HepG2 (cell line): Measurements from ENCODE around the gene TANC1. TPM values are rescaled to one million over a fixed set of nuclear protein-coding genes. Genes with fewer than 3 reads are reported as not detected.

Experiments used
- AKAP8 ChIP-seq: sonication (generic); formaldehyde crosslinking; IDR thresholded peaks from 2 replicates; pipeline ENCODE4 v1.5.1; 2020; ENCODE audit warnings: mild to moderate bottlenecking, missing genetic modification reagents
- ARID5B ChIP-seq: IDR thresholded peaks from 2 replicates; pipeline ENCODE4 v1.4.0; 2020; ENCODE audit warnings: mild to moderate bottlenecking, missing genetic modification reagents
- CBX2 ChIP-seq, 2 experiments: fragments of 200-600 bp in 1 of 2; sonication (generic); formaldehyde crosslinking in 1 of 2; IDR thresholded peaks; 2 replicates each; pipeline versions ENCODE4 v1.7.0 to v1.8.1; 2018 to 2022; ENCODE audit warnings: low read depth in 2 of 2, low read length in 1 of 2, mild to moderate bottlenecking in 1 of 2, missing genetic modification reagents in 1 of 2
- CBX5 ChIP-seq: sonication (generic); formaldehyde crosslinking; IDR thresholded peaks from 2 replicates; pipeline ENCODE4 v1.4.0; 2020; ENCODE audit warnings: missing genetic modification reagents, borderline replicate concordance
- HNRNPH1 ChIP-seq: fragments of 200-400 bp; formaldehyde crosslinking; optimal IDR thresholded peaks from 2 replicates; pipeline ENCODE3; 2017; ENCODE audit warnings: mild to moderate bottlenecking, low read depth, low read length
- KAT7 ChIP-seq: IDR thresholded peaks from 2 replicates; pipeline ENCODE4 v1.6.1; 2018; ENCODE audit warnings: borderline replicate concordance, missing compliant biosample characterization
- KLF9 ChIP-seq: IDR thresholded peaks from 2 replicates; pipeline ENCODE4 v1.6.1; 2016; ENCODE audit warnings: low read depth
- PHF8 ChIP-seq: sonication (generic); formaldehyde crosslinking; IDR thresholded peaks from 2 replicates; pipeline ENCODE4 v1.5.0; 2020; ENCODE audit warnings: missing genetic modification reagents
- SNAPC5 ChIP-seq: sonication (generic); formaldehyde crosslinking; IDR thresholded peaks from 2 replicates; pipeline ENCODE4 v1.8.1; 2023; ENCODE audit warnings: mild to moderate bottlenecking, missing genetic modification reagents, borderline replicate concordance
- ZMYM3 ChIP-seq: sonication (generic); formaldehyde crosslinking; IDR thresholded peaks from 2 replicates; pipeline ENCODE4 v1.5.1; 2020; ENCODE audit warnings: mild to moderate bottlenecking, missing genetic modification reagents
- ZNF180 ChIP-seq: sonication (generic); formaldehyde crosslinking; IDR thresholded peaks from 2 replicates; pipeline ENCODE4 v1.4.0; 2020; ENCODE audit warnings: low read depth, missing genetic modification reagents, borderline replicate concordance
- ZNF296 ChIP-seq: sonication (generic); formaldehyde crosslinking; conservative IDR thresholded peaks from 2 replicates; pipeline ENCODE4 v1.5.0; 2020; ENCODE audit warnings: mild to moderate bottlenecking, missing genetic modification reagents
- polyA plus RNA-seq, 8 experiments: library from polyadenylated mRNA; depleted of rRNA in 3 of 8; stranded (reverse) in 7 of 8; unstranded in 1 of 8; fragments of >200 nt; fragmentation: Illumina TruSeq in 4 of 8; extraction: Trizol in 4 of 8; gene quantifications; 2 replicates each; pipeline versions ENCODE4 v1.2.1 to v1.2.3, GENCODE V29; 2011 to 2016; ENCODE audit warnings: low read depth in 4 of 8, missing spikeins in 1 of 8, mixed read lengths in 1 of 8; ENCODE audit not compliant: insufficient read depth in 1 of 8
- total RNA-seq, 5 experiments: library from RNA; depleted of rRNA; stranded (reverse); fragments of >200 nt; fragmentation: Illumina TruSeq; extraction: Trizol; gene quantifications; 2 replicates each; pipeline ENCODE4 v1.2.3, GENCODE V29; 2016; ENCODE audit warnings: low read depth in 1 of 5
- TF ChIP-seq, protein P1 (sequence below): IDR thresholded peaks from 2 replicates; pipeline ENCODE4 v1.6.1; 2016; ENCODE audit warnings: low read depth, missing genetic modification reagents, missing compliant biosample characterization
- TF ChIP-seq, protein P2 (sequence below): sonication (generic); formaldehyde crosslinking; IDR thresholded peaks from 2 replicates; pipeline ENCODE4 v1.4.0; 2020; ENCODE audit warnings: missing genetic modification reagents, mild to moderate bottlenecking, borderline replicate concordance
- TF ChIP-seq, protein P3 (sequence below): sonication (generic); formaldehyde crosslinking; IDR thresholded peaks from 2 replicates; pipeline ENCODE4 v1.4.0; 2020; ENCODE audit warnings: missing genetic modification reagents

TANC1 gene
- total and polyA plus RNA-seq, 2 of the 13 experiments (the other 11 are each of a cell fraction or from before 2014, with no cell fraction given) = 2.3 to 5.6 TPM

DNA sequence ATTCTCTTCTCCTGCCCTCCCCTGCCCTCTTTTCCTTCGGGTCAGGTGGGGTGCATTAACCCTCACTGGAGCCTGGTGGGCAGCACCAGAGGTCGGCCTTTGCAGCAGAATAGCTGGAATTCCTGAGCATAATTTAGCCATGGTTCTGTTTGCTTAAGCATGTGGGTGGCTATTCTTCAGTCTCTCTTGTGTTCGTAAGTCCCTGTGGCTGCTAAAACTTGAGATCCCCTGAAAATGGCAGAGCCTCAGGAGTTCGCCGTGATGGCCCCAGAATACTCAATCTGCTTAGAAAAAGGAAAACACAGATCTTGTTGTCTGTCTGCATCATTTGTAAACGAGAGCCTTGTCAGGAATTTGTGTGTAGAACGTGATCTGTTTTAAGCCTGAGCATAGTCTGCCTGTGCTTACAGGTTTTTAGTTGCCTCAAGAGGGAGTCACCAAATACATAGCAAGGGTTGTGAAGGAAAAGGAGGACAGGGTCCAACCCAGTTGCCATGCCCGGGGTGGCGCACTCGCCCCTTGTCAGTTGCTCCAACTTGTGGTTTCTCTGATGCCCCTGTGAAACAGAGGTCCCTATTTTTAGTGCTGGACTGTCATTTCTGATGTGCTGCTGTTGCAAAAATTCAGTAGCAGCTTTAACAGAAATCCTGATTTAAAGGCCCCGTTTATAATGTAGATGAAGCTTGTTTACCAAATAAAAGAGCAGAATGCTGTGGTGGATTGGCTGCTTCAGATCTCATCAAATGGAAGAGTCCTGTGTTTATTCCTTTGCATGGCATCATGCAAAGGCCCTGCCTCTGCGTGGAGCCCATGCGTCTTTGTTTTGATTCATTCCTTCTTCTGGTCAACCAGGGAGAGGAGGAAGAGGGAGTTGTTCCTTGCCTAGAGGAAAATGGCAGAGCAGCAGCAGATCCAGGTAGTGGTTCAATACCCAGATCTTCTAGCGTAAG is 243.3 kb downstream of the TANC1 start (continued):
- TF ChIP-seq ZNF296 (CRISPR knock-in tag) = no peak
- no peak for TF ChIP-seq CBX5 (CRISPR knock-in tag)
- TF ChIP-seq ARID5B (CRISPR knock-in tag) = no peak
- TF ChIP-seq HNRNPH1 = no peak
- no peak for TF ChIP-seq AKAP8 (CRISPR knock-in tag)
- no peak for TF ChIP-seq CBX2 (IDR thresholded peaks at IDR 0.05; ENCODE audit: low read depth, low read length)
- no peak for TF ChIP-seq CBX2 (CRISPR knock-in tag; IDR thresholded peaks at IDR 0.05; ENCODE audit: low read depth)
- no peak for TF ChIP-seq KLF9 (CRISPR knock-in tag)
- no peak for TF ChIP-seq ZNF180 (CRISPR knock-in tag)
- TF ChIP-seq SNAPC5 (CRISPR knock-in tag) = 0 out of 2 replicates have a peak, but pooled peaks have one; percentile 31
- TF ChIP-seq ZMYM3 = no peak
- TF ChIP-seq, protein P1, sequence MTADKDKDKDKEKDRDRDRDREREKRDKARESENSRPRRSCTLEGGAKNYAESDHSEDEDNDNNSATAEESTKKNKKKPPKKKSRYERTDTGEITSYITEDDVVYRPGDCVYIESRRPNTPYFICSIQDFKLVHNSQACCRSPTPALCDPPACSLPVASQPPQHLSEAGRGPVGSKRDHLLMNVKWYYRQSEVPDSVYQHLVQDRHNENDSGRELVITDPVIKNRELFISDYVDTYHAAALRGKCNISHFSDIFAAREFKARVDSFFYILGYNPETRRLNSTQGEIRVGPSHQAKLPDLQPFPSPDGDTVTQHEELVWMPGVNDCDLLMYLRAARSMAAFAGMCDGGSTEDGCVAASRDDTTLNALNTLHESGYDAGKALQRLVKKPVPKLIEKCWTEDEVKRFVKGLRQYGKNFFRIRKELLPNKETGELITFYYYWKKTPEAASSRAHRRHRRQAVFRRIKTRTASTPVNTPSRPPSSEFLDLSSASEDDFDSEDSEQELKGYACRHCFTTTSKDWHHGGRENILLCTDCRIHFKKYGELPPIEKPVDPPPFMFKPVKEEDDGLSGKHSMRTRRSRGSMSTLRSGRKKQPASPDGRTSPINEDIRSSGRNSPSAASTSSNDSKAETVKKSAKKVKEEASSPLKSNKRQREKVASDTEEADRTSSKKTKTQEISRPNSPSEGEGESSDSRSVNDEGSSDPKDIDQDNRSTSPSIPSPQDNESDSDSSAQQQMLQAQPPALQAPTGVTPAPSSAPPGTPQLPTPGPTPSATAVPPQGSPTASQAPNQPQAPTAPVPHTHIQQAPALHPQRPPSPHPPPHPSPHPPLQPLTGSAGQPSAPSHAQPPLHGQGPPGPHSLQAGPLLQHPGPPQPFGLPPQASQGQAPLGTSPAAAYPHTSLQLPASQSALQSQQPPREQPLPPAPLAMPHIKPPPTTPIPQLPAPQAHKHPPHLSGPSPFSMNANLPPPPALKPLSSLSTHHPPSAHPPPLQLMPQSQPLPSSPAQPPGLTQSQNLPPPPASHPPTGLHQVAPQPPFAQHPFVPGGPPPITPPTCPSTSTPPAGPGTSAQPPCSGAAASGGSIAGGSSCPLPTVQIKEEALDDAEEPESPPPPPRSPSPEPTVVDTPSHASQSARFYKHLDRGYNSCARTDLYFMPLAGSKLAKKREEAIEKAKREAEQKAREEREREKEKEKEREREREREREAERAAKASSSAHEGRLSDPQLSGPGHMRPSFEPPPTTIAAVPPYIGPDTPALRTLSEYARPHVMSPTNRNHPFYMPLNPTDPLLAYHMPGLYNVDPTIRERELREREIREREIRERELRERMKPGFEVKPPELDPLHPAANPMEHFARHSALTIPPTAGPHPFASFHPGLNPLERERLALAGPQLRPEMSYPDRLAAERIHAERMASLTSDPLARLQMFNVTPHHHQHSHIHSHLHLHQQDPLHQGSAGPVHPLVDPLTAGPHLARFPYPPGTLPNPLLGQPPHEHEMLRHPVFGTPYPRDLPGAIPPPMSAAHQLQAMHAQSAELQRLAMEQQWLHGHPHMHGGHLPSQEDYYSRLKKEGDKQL = no peak
- TF ChIP-seq, protein P2, sequence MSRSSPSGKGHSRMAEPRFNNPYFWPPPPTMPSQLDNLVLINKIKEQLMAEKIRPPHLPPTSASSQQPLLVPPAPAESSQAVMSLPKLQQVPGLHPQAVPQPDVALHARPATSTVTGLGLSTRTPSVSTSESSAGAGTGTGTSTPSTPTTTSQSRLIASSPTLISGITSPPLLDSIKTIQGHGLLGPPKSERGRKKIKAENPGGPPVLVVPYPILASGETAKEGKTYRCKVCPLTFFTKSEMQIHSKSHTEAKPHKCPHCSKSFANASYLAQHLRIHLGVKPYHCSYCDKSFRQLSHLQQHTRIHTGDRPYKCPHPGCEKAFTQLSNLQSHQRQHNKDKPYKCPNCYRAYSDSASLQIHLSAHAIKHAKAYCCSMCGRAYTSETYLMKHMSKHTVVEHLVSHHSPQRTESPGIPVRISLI = no peak
- no peak for TF ChIP-seq PHF8 (CRISPR knock-in tag)
- TF ChIP-seq KAT7 (CRISPR knock-in tag) = no peak
- TF ChIP-seq, protein P3, sequence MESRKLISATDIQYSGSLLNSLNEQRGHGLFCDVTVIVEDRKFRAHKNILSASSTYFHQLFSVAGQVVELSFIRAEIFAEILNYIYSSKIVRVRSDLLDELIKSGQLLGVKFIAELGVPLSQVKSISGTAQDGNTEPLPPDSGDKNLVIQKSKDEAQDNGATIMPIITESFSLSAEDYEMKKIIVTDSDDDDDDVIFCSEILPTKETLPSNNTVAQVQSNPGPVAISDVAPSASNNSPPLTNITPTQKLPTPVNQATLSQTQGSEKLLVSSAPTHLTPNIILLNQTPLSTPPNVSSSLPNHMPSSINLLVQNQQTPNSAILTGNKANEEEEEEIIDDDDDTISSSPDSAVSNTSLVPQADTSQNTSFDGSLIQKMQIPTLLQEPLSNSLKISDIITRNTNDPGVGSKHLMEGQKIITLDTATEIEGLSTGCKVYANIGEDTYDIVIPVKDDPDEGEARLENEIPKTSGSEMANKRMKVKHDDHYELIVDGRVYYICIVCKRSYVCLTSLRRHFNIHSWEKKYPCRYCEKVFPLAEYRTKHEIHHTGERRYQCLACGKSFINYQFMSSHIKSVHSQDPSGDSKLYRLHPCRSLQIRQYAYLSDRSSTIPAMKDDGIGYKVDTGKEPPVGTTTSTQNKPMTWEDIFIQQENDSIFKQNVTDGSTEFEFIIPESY = no peak
